GOT3 (cell line): ENCODE results near the gene CCNJL.
"Not testable (repeated sequence)": the region's sequence is repeated elsewhere in the genome, so short reads cannot be mapped to it uniquely, and the experiment has no call there.

ENCODE experiments used
- DNase-seq: peaks from one replicate; lab custom pipeline; 2025; ENCODE audit warnings: mixed read lengths; lab: John Stamatoyannopoulos, UW

Gene CCNJL

GRCh38 chr5:160312134-160312959, at the start of gene CCNJL:
Gene CCNJL, minus strand, starts transcription at chr5:160312564. Its CDS starts 641 bp downstream, at chr5:160311923.
- no peak for DNase-seq

GRCh38 chr5:160361624-160362228, 49.4 kb upstream of the CCNJL start:
- no peak for DNase-seq

- no peak for DNase-seq
These were observed 47.9 kb upstream of the CCNJL start for GRCh38 chr5:160360310-160360709.

- no peak for DNase-seq
These were observed 47.5 kb upstream of the CCNJL start for GRCh38 chr5:160359816-160360215.

GRCh38 chr5:160359242-160359641, 46.9 kb upstream of the CCNJL start:
- no peak for DNase-seq

- DNase-seq, result no peak
These were observed 45.6 kb upstream of the CCNJL start for GRCh38 chr5:160357861-160358411.

- DNase-seq, result no peak
These were observed 45.0 kb upstream of the CCNJL start for GRCh38 chr5:160357394-160357793.

- no peak for DNase-seq
These were observed 44.4 kb upstream of the CCNJL start for GRCh38 chr5:160356550-160357347.

GRCh38 chr5:160354666-160355065, 42.3 kb upstream of the CCNJL start:
- DNase-seq, result no peak

GRCh38 chr5:160353379-160353778, 41.0 kb upstream of the CCNJL start:
- no peak for DNase-seq

GRCh38 chr5:160352308-160352707, 39.9 kb upstream of the CCNJL start:
- DNase-seq, result no peak

GRCh38 chr5:160349935-160350303, 37.6 kb upstream of the CCNJL start:
- no peak for DNase-seq

GRCh38 chr5:160349249-160349934, 37.0 kb upstream of the CCNJL start:
- no peak for DNase-seq

GRCh38 chr5:160348080-160348479, 35.7 kb upstream of the CCNJL start:
- DNase-seq, result no peak

GRCh38 chr5:160347448-160347847, 35.1 kb upstream of the CCNJL start:
- no peak for DNase-seq

- DNase-seq, result no peak
These were observed 30.1 kb upstream of the CCNJL start for GRCh38 chr5:160342413-160342941.

GRCh38 chr5:160341309-160341870, 29.0 kb upstream of the CCNJL start:
- DNase-seq, result no peak

GRCh38 chr5:160340513-160340912, 28.1 kb upstream of the CCNJL start:
- not testable (repeated sequence) for DNase-seq

- no peak for DNase-seq
These were observed 27.2 kb upstream of the CCNJL start for GRCh38 chr5:160339406-160340130.

GRCh38 chr5:160334716-160335115, 22.4 kb upstream of the CCNJL start:
- not testable (repeated sequence) for DNase-seq

GRCh38 chr5:160333721-160334120, 21.4 kb upstream of the CCNJL start:
- no peak for DNase-seq
